HG03460 (cell line): ENCODE data around the gene KPNA2.
"Not testable (repeated sequence)": the region's sequence is repeated elsewhere in the genome, so short reads cannot be mapped to it uniquely, and the experiment has no call there.

ENCODE experiments used
- ATAC-seq: cut with Tn5 transposase; IDR thresholded peaks from one replicate; pipeline ENCODE4 v1.9.1; 2021; ENCODE audit not compliant: unreplicated experiment

The KPNA2 gene

GRCh38 chr17:68019675-68020408 is 15.7 kb upstream of the KPNA2 start:
- ATAC-seq: peak; percentile 90

- peak; percentile 14 for ATAC-seq
Measured at GRCh38 chr17:68020409-68020756, 15.2 kb upstream of the KPNA2 start.

- not testable (repeated sequence) for ATAC-seq
Measured at GRCh38 chr17:68020791-68021190, 14.7 kb upstream of the KPNA2 start.

GRCh38 chr17:68021963-68022362 is 13.6 kb upstream of the KPNA2 start:
- no peak for ATAC-seq

DNA sequence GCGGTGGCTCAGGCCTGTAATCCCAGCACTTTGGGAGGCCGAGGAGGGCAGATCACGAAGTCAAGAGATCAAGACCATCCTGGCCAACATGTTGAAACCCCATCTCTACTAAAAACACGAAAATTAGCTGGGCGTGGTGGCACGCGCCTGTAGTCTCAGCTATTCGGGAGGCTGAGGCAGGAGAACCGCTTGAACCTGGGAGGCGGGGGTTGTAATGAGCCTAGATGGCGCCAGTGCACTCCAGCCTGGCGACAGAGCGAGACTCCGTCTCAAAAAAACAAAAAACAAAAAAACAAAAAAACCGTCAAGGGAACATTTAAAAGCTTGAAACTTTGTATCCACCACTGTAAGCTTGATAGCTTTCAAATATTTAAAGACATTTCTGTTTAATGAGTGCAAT is 13.0 kb upstream of the KPNA2 start:
- ATAC-seq: not testable (repeated sequence)

- ATAC-seq: no peak
Measured at GRCh38 chr17:68029512-68030215, 5.9 kb upstream of the KPNA2 start.

DNA sequence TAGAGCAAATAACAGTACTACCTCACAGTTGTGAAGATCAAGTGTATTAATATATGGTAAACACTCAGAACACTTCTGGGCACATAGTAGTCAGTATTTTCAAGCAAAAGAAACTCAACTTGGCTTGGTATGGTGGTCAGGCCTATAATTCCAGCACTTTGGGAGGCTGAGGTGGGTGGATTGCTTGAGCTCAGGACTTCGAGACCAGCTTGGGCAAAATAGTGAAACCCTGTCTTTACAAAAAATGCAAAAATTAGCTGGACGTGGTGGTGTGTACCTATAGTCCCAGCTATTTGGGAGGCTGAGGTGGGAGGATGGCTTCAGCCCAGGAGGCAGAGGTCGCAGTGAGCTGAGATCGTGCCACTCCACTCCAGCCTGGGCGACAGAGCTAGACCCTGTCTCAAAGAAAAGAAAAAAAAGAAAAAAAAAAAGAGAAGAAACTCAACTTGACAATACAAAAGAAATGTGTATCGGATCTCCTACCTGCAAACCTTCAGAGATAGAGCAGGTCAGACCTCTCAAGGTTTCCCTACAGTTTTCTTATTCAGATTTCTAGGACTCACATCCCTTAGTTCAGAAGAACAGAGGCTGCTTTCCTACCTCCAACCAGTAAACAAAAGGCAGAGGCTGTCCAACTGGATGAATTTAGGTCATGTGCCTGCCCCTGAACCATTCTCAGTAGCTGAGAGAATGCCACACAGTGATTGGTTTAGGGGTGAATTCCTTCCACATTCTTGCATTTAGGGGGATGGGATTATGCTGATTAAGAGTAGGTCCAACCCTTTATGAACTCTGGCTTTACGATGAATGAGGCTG is 1.7 kb upstream of the KPNA2 start:
- no peak for ATAC-seq

DNA sequence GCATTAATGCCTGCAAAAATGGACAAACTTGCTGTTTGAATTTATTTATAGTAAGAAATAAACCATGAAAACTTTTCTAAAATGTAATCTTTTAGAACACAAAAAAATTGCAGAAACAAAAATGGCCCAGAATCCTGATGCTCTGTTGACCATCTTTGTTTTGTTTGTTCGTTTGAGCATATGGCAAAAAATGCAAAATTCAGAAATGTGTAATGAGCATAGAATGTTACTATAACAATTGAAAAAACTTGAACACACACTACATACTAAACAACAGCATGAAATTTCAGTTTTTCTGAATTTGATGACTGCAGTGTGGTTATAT is 1.1 kb upstream of the KPNA2 start:
- ATAC-seq: no peak

- peak; percentile 84 for ATAC-seq
Measured at GRCh38 chr17:68035131-68035522, 408 bp upstream of the KPNA2 start.

GRCh38 chr17:68036304-68037147 is 991 bp downstream of the KPNA2 start:
- no peak for ATAC-seq

GRCh38 chr17:68047153-68047846 is 11.8 kb downstream of the KPNA2 start:
- ATAC-seq: no peak

DNA sequence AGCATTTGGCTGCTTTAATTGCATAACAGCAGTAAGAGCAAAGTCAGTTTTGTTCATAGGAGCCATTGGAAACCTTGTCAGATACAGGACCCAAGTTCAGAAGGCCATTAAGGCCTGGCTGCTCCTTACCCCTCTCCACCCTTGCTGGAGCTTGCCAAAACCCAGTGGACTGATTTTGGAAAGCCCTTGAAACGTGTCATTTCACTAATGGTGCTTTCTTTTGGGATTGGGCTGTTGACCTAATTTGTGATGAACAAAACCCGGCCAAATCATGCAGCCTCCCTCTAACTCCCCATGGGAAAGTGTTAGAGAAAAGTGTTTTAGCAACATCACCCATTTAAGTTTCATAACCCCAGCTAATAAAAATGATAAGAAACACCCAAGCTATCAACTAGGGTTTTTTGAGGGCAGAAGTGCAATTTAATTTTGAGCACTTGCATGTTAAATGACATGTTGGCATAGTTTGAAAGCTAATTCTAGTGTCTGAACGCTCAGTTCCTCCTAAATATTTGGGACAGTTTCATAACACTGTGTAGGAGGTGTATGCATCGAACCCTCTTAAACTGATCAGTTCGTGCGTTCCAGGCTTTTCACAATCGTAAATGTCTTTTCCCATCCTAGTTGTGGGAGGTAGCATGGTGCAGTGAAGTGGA is 12.5 kb downstream of the KPNA2 start:
- not testable (repeated sequence) for ATAC-seq

DNA sequence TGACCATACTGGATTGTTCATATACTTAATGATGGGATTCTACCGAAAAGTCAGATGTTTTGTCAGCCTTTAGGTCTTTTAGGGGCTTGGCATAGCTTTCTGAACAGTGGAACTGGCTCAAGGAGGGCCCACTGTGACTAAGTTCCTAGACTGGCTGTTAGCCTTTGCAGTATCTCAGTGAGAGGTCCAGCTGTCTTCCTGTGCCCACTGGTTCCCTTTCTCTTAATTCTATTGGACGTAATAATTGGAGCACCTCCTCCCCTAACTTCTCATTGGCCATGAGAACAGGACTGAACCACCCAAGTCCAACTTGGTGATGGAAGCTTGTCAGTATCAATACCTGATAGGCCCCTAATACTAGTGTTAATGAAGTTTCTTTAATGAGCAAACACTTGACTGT is 13.5 kb downstream of the KPNA2 start:
- ATAC-seq: no peak

- not testable (repeated sequence) for ATAC-seq
Measured at GRCh38 chr17:68049812-68050437, 14.4 kb downstream of the KPNA2 start.

DNA sequence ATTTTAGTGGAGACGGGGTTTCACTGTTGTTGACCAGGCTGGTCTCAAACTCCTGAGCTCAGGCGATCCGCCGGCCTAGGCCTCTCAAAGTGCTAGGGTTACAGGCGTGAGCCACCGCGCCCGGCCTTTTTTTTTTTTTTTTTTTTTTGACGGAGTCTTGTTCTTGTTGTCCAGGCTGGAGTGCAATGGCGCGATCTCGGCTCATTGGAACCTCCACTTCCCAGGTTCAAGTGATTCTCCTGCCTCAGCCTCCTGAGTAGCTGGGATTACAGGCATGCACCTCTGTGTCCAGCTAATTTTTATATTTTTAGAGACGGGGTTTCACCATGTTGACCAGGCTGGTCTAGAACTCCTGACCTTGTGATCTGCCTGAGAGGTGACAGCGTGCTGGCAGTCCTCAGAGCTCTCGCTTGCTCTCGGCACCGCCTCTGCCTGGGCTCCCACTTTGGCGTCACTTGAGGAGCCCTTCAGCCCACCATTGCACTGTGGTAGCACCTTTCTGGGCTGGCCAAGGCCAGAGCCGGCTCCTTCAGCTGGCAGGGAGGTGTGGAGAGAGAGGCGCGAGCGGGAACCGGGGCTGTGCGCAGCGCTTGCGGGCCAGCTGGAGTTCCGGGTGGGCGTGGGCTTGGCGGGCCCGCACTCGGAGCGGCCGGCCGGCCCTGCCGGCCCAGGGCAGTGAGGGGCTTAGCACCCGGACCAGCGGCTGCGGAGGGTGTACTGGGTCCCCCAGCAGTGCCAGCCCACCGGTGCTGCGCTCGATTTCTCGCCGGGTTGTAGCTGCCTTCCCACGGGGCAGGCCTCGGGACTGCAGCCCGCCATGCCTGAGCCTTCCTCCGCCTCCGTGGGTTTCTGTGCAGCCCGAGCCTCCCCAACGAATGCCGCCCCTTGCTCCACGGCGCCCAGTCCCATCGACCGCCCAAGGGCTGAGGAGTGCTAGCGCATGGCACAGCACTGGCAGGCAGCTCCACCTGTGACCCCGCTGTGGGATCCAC is 16.1 kb downstream of the KPNA2 start:
- ATAC-seq: not testable (repeated sequence)

DNA sequence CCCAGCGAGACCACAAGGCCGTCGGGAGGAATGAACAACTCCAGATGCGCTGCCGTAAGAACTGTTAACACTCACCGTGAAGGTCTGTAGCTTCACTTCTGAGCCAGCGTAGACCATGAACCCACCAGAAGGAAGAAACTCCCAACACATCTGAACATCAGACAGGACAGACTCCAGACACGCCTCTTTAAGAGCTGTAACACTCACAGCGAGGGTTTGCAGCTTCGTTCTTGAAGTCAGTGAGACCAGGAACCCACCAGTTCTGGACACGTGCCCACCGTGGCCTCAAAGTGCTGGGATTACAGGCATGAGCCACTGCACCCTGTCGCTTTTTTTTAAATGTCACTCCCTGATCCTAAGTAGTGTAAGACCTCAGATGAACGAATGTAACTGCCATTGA is 17.3 kb downstream of the KPNA2 start:
- ATAC-seq: no peak

GRCh38 chr17:68053231-68054013 is 17.9 kb downstream of the KPNA2 start:
- no peak for ATAC-seq
